Mucosa of rectum (tissue), 2 donors: ENCODE data around the gene SLC6A3.
"Not testable (repeated sequence)": the region's sequence is repeated elsewhere in the genome, so short reads cannot be mapped to it uniquely, and the experiment has no call there.

Source experiments
- H3K27ac ChIP-seq, 2 donors: one replicate each; pipeline ENCODE4 v1.7.0; 2013; ENCODE audit warnings: inconsistent platforms in 2 of 2, low read depth in 2 of 2, low read length in 2 of 2
- H3K27me3 ChIP-seq, 2 donors: one replicate each; pipeline ENCODE4 v1.7.0; 2013; ENCODE audit warnings: low read length in 2 of 2; ENCODE audit not compliant: control insufficient read depth in 2 of 2, insufficient read depth in 2 of 2
- H3K36me3 ChIP-seq, 2 donors: one replicate each; pipeline ENCODE4 v1.7.0; 2013; ENCODE audit warnings: low read length in 2 of 2; ENCODE audit not compliant: control insufficient read depth in 2 of 2, insufficient read depth in 2 of 2
- H3K4me1 ChIP-seq, 2 donors: one replicate each; pipeline ENCODE4 v1.7.0; 2013; ENCODE audit warnings: low read length in 2 of 2, mild to moderate bottlenecking in 1 of 2; ENCODE audit not compliant: control insufficient read depth in 2 of 2, insufficient read depth in 2 of 2
- H3K4me3 ChIP-seq, 2 donors: one replicate each; pipeline ENCODE4 v1.7.0; 2013; ENCODE audit warnings: low read length in 2 of 2
- H3K9ac ChIP-seq, 2 donors: one replicate each; pipeline ENCODE4 v1.7.0; 2013; ENCODE audit warnings: low read length in 2 of 2, low read depth in 1 of 2, mild to moderate bottlenecking in 1 of 2
- H3K9me3 ChIP-seq, 2 donors: one replicate each; pipeline ENCODE4 v1.7.0; 2013; ENCODE audit warnings: low read length in 2 of 2; ENCODE audit not compliant: control insufficient read depth in 2 of 2
- donor health status: healthy.
- donor health status: Normal muscosa, but diverticular disease.

Gene SLC6A3

DNA sequence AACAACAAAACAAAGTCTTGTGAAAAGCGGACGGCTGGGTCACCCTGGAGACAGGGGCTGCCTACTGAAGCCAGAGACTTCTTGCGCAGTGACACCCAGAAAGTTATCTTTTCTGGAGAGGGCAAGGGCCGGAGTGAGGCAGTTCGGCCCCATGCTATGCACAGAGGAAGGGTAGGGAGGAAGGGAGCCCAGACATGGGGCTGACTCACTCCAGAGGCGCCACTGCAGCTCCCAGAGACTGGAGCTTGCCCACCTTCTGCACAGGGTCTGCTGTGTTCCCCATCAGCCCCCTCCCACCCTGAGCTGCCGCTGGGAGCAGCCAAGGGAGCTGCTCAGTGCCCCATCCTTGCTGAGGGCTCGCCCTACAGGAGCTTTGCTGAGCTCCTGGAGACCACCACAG lies 13.3 kb downstream of the SLC6A3 start:
- Histone ChIP-seq H3K27ac (no peak overlapping the region), H3K27me3 (no peaks in the 10 kb centered on the region), H3K4me3 (no peak overlapping the region), H3K36me3 (no peaks in the 10 kb centered on the region), H3K4me1 (no peaks in the 10 kb centered on the region), H3K9ac (no peak overlapping the region), H3K9me3 (peaks cover 6 to 9% of the 10 kb centered on the region in 2 donors)

DNA sequence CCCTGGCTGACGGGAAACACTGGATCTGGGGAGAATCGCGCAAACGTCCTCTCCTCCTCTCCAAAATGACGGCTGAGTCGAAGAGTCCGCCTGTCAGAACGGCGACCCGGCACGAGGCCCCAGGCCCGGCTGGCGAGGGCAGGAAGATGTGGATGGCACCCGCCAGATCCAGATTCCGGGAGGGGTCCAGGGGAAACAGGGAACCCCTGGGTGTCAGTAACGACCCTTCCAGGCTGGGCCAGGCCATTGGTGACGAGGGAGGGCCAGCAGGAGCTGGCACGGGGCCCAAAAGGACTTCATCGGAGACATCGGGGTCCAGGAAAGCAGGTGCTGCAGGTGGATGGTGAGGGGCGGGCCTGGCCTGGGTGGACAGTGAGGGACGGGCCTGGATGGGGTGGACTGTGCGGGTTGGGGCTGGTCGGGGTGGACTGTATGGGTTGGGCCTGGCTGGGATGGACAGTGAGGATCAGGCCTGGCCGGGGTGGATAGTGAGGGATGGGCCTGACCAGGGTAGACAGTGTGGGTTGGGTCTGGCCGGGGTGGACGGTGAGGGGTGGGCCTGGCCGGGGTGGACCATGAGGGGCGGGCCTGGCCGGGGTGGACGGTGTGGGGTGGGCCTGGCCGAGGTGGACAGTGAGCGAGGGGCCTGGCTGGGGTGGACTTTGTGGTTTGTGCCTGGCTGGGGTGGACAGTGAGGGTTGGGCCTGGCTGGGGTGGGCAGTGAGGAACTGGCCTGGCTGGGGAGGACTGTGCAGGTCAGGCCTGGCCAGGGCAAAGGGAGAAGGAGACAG lies 14.0 kb downstream of the SLC6A3 start:
- peaks cover 6 to 9% of the 10 kb centered on the region in 2 donors for H3K9me3 ChIP-seq
- no peak overlapping the region for H3K4me3 ChIP-seq
- H3K9ac ChIP-seq = no peak overlapping the region
- H3K36me3 ChIP-seq = no peaks in the 10 kb centered on the region
- H3K4me1 ChIP-seq = no peaks in the 10 kb centered on the region
- H3K27ac ChIP-seq = no peak overlapping the region
- no peaks in the 10 kb centered on the region for H3K27me3 ChIP-seq

DNA sequence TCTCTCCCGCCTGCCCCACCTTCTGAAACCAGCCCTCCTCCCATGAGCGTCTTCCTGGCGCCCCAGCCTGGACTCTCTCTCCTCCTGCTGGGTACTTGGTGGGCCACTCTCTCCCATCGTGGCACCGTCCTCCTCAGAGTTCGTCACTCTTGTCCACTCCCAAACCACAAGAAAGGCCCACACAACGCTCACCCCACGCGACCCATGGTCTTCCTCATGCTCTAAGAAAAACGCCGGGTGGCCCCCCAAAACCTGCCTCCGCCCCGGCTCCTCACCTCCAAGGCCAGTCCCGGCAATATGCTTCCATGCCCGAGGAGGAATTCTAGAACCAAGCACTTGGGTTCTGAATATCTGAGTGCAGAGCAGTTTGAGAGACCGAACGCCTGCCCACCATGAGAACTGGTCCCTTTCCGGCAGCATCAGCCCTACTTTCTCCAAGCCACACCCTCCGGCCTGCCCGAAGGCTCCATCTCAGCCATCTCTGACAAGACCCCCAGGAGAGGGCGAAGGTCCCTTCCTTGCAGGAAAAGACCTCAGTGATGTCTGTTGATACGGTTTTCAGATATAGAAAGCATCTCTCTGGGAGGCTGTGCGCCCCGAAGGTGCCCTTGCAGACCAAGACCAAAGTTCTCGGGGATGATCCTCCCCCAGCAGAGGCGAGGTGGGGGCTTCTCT lies 15.0 kb downstream of the SLC6A3 start:
- Histone ChIP-seq H3K27ac (no peak overlapping the region), H3K4me1 (no peaks in the 10 kb centered on the region), H3K9ac (no peak overlapping the region), H3K36me3 (no peaks in the 10 kb centered on the region), H3K9me3 (peaks cover 6 to 9% of the 10 kb centered on the region in 2 donors), H3K4me3 (no peak overlapping the region), H3K27me3 (no peaks in the 10 kb centered on the region)

DNA sequence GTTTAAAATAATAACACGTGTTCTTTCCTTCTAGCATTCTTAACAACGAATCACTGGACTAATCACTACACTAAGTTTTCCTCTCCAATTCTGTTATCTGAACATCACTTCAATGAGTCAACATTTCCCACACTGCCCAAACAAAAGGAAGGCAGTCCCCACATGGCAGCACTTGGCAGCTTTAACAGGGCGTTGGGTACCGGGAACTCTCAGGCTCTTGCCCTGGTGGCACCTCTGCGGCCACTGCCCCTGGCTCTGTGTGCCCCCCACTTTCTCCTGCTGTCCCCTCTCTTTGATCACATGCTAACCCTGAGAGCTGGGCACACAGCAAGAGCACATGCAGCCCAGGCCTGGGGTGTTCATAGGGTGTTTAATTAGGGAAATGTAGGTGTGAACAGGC lies 15.7 kb downstream of the SLC6A3 start:
- Histone ChIP-seq H3K9me3 (peaks cover 6 to 9% of the 10 kb centered on the region in 2 donors), H3K9ac (no peak overlapping the region), H3K27me3 (no peaks in the 10 kb centered on the region), H3K4me3 (no peak overlapping the region), H3K4me1 (no peaks in the 10 kb centered on the region), H3K27ac (no peak overlapping the region), H3K36me3 (no peaks in the 10 kb centered on the region)

DNA sequence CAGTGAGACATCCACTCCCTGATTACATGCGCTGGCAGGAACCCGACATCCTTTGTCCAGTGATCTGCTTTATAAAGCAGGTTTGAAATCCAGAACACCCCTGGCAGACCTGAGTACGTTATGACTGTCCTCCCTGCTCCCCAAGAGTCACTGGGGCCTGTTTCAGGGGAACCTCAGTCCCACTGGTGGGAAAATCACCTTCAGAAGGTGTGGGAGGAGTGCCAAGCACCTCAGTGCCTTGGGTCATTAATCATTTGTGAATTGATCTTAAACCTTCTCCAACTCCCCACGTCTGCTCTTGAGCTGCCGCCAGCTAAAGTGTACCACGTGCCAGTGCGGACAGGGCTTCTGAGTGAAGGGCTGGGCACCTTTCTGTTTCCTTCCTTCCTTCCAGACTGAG lies 16.2 kb downstream of the SLC6A3 start:
- no peak overlapping the region for H3K27ac ChIP-seq
- peaks cover 6 to 9% of the 10 kb centered on the region in 2 donors for H3K9me3 ChIP-seq
- no peaks in the 10 kb centered on the region for H3K4me1 ChIP-seq
- no peak overlapping the region for H3K9ac ChIP-seq
- no peak overlapping the region for H3K4me3 ChIP-seq
- no peaks in the 10 kb centered on the region for H3K27me3 ChIP-seq
- no peaks in the 10 kb centered on the region for H3K36me3 ChIP-seq

DNA sequence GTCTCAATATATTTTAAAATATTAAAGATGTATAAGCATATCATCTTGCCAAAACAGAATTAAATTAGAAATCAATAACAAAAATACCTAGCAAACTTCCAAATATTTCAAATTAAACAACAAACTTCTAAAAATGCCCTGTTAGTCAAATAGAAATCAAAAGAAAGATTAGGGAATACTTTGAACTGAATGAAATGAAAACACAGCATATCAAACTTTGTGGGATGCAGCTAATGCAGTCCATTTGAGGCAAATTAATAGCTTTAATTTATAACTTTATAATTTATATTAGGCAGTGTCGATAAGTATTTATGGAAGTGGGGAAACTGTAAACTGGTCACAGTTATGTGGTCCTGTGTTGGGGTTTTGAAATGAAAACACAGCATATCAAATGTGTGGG lies 17.1 kb downstream of the SLC6A3 start:
- Histone ChIP-seq H3K27ac (no peak overlapping the region), H3K4me3 (no peak overlapping the region), H3K4me1 (no peaks in the 10 kb centered on the region)

DNA sequence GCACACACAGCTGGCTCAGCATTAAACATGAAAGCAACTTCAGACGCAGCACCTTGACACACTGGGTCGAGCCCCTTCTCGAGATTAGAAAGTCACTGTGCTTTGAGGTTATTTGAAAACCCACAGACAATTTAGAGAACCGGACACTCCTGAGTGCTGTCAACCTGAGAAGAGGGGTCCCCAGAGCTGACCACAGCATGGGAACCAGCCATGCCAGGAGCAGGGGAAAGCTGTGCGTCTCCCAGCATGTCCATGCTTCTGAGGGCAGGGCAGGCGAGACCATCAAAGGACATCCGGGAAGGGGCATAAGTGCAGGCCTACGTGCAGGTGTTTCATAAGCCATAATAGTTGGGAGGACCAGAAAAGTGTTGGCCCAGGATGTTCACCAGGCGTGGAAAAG lies 20.5 kb downstream of the SLC6A3 start:
- Histone ChIP-seq H3K9me3 (peaks cover 6 to 9% of the 10 kb centered on the region in 2 donors), H3K27me3 (no peaks in the 10 kb centered on the region)

More for the DNA sequence above, 17.1 kb downstream of the SLC6A3 start:
- Histone ChIP-seq H3K9ac (no peak overlapping the region), H3K9me3 (peaks cover 6 to 9% of the 10 kb centered on the region in 2 donors), H3K36me3 (no peaks in the 10 kb centered on the region), H3K27me3 (no peaks in the 10 kb centered on the region)

DNA sequence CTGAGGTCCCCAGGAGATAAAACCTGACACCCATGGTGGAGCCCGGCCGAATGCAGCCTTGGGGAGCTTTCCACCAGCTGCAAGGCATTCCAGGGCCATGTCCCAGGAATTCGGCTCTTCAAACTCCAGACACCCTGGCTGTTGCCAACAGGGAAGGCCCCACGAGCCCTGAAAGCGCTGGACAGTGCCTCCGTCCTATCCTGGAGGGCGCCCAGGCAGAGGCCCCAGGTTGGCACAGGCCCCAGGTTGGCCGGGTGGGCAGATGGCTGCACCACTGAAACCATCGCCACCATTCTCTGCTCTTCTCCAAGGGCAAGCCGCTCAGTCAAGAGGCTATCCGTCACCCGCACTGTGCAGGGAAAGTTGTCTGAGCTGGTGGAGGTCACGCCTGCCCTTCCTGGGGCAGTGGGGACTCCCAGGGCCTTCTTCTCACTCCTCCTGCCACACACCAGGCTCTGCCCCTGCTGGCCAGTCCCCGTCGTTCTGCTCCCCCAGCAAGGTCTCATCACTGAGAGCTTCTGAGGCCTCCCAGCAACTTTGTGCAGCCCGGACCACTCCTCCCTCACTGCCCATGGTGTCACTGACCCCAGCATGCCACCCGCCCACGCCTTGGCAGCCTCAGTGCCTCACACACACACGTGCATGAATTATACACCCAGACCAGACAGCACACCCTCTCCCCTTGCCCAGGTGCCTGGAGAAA lies 21.2 kb downstream of the SLC6A3 start:
- Histone ChIP-seq H3K36me3 (no peaks in the 10 kb centered on the region), H3K27ac (no peak overlapping the region), H3K27me3 (no peaks in the 10 kb centered on the region), H3K9ac (no peak overlapping the region), H3K9me3 (peaks cover 6 to 9% of the 10 kb centered on the region in 2 donors), H3K4me1 (no peaks in the 10 kb centered on the region), H3K4me3 (no peak overlapping the region)

More for the DNA sequence above, 20.5 kb downstream of the SLC6A3 start:
- Histone ChIP-seq H3K27ac (no peak overlapping the region), H3K4me3 (no peak overlapping the region), H3K36me3 (no peaks in the 10 kb centered on the region), H3K4me1 (no peaks in the 10 kb centered on the region), H3K9ac (no peak overlapping the region)

DNA sequence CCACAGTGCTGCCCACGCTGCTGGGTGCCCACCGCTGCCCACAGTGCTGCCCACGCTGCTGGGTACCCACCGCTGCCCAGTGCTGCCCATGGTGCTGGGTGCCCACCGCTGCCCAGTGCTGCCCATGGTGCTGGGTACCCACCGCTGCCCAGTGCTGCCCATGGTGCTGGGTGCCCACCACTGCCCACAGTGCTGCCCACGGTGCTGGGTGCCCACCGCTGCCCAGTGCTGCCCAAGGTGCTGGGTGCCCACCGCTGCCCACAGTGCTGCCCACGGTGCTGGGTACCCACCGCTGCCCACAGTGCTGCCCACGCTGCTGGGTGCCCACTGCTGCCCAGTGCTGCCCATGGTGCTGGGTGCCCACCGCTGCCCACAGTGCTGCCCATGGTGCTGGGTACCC lies 22.7 kb downstream of the SLC6A3 start:
- H3K4me3 ChIP-seq, H3K9ac ChIP-seq, H3K9me3 ChIP-seq, H3K27ac ChIP-seq, H3K36me3 ChIP-seq, H3K4me1 ChIP-seq, H3K27me3 ChIP-seq: not testable (repeated sequence)
